Activated naive CD8-positive, alpha-beta T cell treated with anti-CD3 and anti-CD28 coated beads, Interleukin-2, amount 50 U/mL, for 24 hours (primary cell): Measurements from ENCODE around the gene ATXN10.

ENCODE experiments used
- ATAC-seq: fragments of 150-1000 bp; cut with Tn5 transposase; one replicate; pipeline ENCODE4 v1.10.0; 2021
- DNase-seq: peaks from one replicate; pipeline ENCODE4 v3.0.0; 2021
- H3K27ac Mint-ChIP-seq: one replicate; pipeline ENCODE4 v1.8.0; 2021; ENCODE audit warnings: mild to moderate bottlenecking, mixed read lengths
- H3K27me3 Mint-ChIP-seq: one replicate; pipeline ENCODE4 v1.8.0; 2021; ENCODE audit warnings: mixed read lengths
- H3K36me3 Mint-ChIP-seq: one replicate; pipeline ENCODE4 v1.8.0; 2021; ENCODE audit warnings: low read depth, mixed read lengths
- H3K4me1 Mint-ChIP-seq: one replicate; pipeline ENCODE4 v1.8.0; 2021; ENCODE audit warnings: mixed read lengths
- H3K4me3 Mint-ChIP-seq: one replicate; pipeline ENCODE4 v1.8.0; 2021; ENCODE audit warnings: mild to moderate bottlenecking, moderate library complexity, mixed read lengths
- H3K9me3 Mint-ChIP-seq: one replicate; pipeline ENCODE4 v1.8.0; 2021; ENCODE audit warnings: mixed read lengths

ATXN10 gene

DNA sequence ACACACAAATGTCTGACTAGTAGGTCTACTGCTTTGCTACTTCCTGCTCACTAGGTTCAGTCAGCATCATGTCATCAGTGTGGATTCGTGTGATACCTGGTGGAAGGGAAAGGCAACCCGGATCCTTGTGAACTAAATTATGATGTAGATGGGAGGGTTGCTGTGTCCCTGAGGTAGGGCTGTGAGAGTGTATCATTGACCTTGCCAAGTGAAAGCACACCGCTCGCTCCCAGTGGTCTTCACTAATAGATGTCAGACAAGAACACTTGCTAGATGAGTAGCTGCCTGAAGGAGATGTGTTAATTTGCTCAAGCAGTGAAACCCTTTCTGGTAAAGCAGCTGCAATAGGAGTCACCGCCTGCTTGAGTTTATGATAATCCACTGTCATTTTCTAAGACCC lies 185.9 kb downstream of the ATXN10 start:
- no peak overlapping the region for H3K4me3 Mint-ChIP-seq
- H3K4me1 Mint-ChIP-seq = no peaks in the 10 kb centered on the region
- no peaks in the 10 kb centered on the region for H3K27me3 Mint-ChIP-seq
- DNase-seq (no peak), ATAC-seq (no peak)
- H3K27ac Mint-ChIP-seq = no peak overlapping the region
- H3K9me3 Mint-ChIP-seq = peaks cover 6% of the 10 kb centered on the region
- H3K36me3 Mint-ChIP-seq = peaks cover 6% of the 10 kb centered on the region

DNA sequence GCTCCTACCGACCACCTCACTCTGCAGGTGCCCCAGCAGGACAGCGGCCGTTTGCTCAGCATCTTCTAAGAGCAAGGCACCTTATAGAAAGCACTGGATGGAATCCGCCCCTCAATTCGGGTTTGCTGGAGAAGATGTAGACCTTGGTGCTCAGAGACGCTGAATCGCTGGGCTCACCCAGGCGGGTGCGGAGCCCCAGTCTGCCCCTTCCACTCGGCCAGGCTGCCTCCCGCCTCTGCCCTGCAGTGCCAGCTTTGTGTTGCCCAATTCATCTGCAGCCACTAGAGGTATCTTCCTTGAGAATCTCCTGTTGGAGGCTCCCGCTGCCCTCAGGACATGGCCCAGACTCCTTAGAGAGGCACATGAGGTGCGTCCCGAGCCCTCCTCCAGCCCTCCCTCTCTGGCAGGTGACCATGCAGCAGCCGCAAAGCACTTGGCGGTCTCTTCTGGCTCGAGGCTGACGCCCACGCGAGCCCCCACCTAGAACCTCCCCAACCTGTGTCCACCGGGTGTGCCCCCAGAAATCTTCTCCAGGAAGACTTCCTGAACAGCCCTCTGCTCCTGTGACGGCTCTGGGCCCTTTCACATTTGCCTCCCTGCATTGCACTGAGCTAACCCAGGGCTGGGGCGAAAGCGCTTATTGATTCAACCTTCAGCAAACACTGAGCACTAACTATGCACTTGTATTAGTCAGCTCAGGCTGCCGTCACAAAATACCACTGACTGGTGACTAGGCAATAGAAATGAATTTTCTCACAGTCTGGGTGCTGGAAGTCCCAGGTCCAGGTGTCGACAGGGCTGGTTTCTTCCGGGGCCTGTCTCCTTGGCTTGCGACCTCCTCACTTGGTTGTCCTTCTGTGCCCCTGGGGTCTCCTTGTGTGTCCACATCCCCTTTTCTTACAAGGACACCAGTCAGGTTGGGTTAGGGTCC lies 187.9 kb downstream of the ATXN10 start:
- ATAC-seq = no peak
- Mint-ChIP-seq H3K27me3 (peaks cover 10% of the 10 kb centered on the region), H3K9me3 (no peaks in the 10 kb centered on the region), H3K4me3 (no peak overlapping the region), H3K4me1 (peaks cover 9% of the 10 kb centered on the region), H3K36me3 (peaks cover 2% of the 10 kb centered on the region), H3K27ac (no peak overlapping the region)
- DNase-seq = no peak

DNA sequence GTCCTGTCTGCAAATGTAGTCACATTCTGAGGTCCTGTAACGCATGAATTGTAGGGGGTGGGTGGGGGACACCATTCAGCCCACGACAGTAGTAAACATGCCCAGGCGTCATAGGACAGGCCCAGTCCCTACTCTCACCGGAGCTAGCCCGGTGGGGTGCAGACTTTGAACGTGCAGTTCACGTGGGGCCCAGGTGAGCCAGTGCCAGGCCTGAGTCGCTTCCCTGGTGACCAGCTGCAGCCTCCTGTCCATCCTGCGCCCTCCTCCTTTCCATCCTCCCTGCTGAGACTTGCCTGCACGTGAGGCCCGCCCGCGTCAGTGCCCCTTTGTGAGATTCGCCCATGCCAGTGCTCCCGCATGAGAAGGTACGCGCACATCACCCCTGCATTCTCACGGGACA lies 188.6 kb downstream of the ATXN10 start:
- DNase-seq (no peak), ATAC-seq (no peak)
- Mint-ChIP-seq H3K9me3 (no peaks in the 10 kb centered on the region), H3K27ac (no peak overlapping the region), H3K4me3 (no peak overlapping the region), H3K27me3 (peaks cover 17% of the 10 kb centered on the region), H3K4me1 (peaks cover 16% of the 10 kb centered on the region), H3K36me3 (peaks cover 2% of the 10 kb centered on the region)

DNA sequence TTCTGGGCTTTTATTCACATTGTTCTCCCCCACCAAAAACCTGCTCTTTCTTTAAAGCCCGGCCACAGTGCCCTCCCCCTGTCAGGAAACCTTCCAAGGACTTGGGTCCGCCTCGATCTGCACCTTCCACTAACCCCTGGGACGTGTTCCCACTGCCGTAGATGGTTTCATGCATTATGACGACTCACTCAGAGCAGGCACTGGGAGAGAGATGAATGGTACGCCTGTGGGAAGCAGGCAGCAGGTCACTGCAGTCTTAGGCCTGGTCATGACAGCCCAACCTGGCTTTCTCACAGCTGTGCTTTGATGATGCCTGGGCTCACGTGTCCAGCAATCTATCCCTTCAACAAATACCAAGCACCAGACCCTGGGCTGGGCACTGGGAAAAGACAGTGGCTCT lies 189.6 kb downstream of the ATXN10 start:
- ATAC-seq (no peak), DNase-seq (no peak)
- no peak overlapping the region for H3K27ac Mint-ChIP-seq
- H3K4me1 Mint-ChIP-seq = peaks cover 16% of the 10 kb centered on the region
- no peak overlapping the region for H3K4me3 Mint-ChIP-seq
- peaks cover 26% of the 10 kb centered on the region for H3K27me3 Mint-ChIP-seq
- H3K9me3 Mint-ChIP-seq = no peaks in the 10 kb centered on the region
- H3K36me3 Mint-ChIP-seq = peaks cover under 1% of the 10 kb centered on the region

DNA sequence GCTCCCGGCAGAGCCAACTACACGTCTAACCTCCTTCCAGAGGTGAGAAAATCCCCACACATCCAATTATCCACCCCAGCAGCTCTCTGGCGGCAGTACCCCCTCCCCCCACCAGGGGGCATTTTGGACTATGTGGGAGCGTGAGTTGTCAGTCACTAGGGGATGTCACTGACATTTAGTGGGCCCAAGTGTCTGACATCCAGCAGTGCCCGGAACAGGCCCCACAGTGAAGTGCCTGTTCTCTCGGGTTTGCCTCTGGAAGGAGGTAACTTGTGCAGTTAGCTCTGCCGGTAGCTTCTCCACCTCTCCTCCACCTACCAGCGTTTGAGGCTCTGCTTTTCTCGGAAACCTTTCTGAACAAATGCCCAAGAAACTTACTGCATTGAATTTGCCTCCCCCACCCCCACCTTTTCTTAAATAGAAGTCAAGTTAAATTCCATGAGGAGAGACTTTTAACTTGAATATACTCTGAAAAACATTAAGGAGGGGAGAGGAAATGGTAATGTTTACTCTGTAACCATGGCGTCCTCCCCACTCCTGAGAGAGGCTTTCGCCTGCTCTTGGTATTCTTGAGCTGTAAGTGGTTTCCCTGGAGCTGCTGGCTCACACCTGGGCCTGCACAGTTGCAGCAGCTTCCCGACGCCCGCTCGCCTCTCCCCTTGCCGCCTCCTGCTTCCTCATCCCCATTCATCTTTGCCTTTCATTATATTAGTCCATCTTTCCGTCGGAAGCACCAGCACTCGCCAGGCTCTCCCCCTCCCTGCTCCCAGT lies 192.5 kb downstream of the ATXN10 start:
- no peaks in the 10 kb centered on the region for H3K9me3 Mint-ChIP-seq
- no peak overlapping the region for H3K4me3 Mint-ChIP-seq
- H3K27me3 Mint-ChIP-seq = peaks cover 42% of the 10 kb centered on the region
- ATAC-seq = peak; percentile 69
- DNase-seq = peak; percentile 86
- H3K36me3 Mint-ChIP-seq = no peaks in the 10 kb centered on the region
- peaks cover 16% of the 10 kb centered on the region for H3K4me1 Mint-ChIP-seq
- H3K27ac Mint-ChIP-seq = no peak overlapping the region

DNA sequence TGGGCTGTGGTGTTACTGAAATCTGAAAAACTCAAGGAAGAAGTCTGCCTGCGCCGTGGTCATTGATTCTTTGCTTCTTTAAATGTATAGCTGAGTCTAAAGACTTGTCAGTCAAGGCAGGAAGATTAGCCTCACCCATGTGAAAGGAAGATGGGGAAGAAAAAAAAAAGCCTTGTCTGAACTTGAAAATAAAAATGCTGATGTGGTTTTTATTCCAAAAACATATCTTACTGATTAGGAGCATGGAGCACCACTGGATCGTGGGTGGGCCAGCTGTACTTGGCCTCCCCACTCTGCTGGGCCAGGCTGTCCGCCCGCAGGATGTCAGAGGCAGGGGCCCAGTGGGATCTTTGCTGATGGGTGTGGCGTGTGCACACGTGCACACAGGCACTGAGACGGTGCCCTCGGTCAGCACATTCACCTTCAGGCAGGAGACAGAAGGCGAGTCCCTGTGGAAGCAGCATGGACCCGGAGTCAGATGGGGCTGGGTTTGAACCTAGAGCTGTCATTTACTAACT lies 193.4 kb downstream of the ATXN10 start:
- Mint-ChIP-seq H3K27me3 (peaks cover 42% of the 10 kb centered on the region), H3K36me3 (no peaks in the 10 kb centered on the region), H3K9me3 (no peaks in the 10 kb centered on the region), H3K27ac (no peak overlapping the region), H3K4me3 (no peak overlapping the region), H3K4me1 (peaks cover 16% of the 10 kb centered on the region)
- ATAC-seq = no peak
- DNase-seq = no peak

DNA sequence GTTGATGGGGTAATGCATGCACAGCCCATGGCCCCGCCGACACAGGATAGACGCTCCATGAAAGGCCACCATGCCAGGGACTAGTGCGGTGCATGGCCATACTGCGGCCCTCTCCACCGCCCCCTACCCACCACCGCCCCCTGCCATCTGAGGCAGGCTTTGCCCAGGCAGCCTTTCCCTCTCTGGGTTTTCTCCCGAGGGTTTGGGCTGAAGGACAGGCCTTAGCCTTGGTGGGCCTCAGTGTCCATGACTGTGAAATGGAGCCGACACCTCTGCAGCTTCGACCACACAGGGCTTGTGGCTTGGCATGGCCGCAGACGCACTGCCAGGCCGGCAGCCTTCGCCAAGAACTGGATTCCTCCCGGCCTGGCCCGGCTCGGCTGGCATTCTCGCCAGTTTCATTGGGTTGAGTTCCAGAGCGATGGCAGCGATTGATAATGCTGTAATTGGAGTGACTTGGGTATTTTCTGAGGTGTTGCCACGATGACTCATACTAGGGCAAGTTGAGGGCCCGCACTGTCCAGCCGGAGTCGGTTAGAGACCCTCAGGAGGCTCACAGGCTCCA lies 194.0 kb downstream of the ATXN10 start:
- H3K4me1 Mint-ChIP-seq = peaks cover 16% of the 10 kb centered on the region
- DNase-seq (no peak), ATAC-seq (no peak)
- H3K4me3 Mint-ChIP-seq = no peak overlapping the region
- H3K27ac Mint-ChIP-seq = no peak overlapping the region
- H3K36me3 Mint-ChIP-seq = peaks cover 1% of the 10 kb centered on the region
- peaks cover 42% of the 10 kb centered on the region for H3K27me3 Mint-ChIP-seq
- H3K9me3 Mint-ChIP-seq = no peaks in the 10 kb centered on the region

DNA sequence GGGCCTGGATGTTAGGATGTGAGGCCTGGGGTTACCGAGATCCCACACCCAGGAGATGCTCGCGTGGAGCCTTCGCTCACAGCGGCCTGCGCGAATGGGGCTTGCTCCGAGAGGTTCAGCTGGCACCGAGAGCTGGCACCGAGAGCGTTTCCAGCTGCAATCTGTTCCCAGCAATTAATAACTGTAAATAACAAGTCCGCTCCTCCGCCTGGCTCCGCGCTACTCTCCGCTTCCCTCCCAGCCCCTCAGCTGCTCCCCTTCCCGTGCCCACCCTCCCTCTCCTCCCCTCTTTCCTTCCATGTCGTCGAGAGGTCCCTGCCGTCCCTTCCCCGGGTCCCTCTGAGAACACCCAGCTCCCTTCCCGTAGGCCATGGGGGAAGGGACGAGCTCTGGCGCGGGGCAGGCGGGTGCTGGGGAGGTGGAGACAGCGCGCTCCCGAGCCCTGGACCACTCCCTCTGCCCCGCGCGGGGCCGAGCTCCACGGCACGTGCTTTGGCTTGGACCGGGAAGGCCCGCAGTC lies 194.6 kb downstream of the ATXN10 start:
- ATAC-seq (no peak), DNase-seq (no peak)
- H3K4me1 Mint-ChIP-seq = peaks cover 16% of the 10 kb centered on the region
- H3K9me3 Mint-ChIP-seq = no peaks in the 10 kb centered on the region
- H3K4me3 Mint-ChIP-seq = no peak overlapping the region
- H3K27me3 Mint-ChIP-seq = peaks cover 42% of the 10 kb centered on the region
- H3K27ac Mint-ChIP-seq = no peak overlapping the region
- H3K36me3 Mint-ChIP-seq = peaks cover 2% of the 10 kb centered on the region

DNA sequence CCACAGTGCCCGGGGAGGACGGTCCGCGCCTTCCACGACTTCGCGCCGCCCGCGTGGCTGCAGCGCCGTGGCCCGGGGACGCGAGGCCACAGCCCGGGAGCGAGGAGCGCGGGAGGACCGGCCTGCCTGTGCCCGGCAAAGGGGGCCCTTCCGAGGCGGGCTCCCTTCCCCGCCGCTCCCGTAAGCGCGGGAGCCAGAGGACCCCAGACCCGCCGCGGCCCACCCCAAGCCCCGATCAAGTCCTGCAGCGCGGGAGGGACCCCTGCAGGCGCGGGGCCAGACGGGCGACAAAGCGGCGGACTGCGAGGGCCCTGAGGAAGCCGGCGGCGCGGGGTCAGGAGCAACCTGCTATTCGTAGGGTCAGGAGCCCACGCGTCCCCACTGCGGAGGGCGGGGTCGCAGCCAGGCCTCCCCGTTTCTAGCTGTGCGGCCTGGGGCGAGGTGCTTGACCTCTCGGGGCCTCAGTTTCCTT lies 195.0 kb downstream of the ATXN10 start:
- ATAC-seq = no peak

DNA sequence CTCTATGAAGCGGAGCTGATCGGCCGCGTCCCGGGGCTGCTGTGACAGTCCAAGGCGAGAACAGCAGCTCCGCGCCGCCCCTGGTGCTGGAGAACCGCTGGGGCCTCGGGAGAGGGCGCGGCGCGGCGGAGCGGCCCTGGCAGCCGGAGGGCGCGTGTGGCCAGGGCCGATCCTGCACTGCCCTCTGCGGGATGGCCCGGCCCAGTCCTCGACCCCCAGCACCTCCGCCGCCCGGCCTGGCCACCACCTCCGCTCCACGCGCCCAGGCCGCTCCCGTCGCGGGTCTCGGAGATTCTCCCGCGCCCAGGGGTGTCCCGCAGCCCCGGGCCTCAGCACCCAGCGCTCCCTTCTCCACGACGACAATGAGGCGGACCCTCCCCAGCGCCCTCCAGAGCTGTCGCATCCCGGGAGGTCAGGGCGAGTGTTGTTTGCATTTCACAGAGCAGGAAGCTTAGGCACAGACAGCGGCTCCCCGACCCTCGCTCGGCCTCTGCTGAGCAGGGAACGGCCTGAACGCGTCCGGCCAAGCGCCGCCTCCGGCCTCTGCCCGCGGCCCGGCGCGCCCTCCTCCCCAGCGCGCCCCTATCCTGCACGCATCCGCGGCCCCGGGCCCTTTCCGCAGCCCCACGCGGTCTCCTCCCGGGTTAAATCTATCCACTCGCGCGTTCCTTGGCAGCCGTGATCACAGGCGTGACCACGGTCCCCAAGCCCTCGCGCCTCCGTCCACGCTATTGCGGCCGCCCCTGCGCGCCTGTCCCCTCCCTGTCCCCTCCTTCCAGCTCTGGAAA lies 195.7 kb downstream of the ATXN10 start:
- Mint-ChIP-seq H3K27me3 (peaks cover 42% of the 10 kb centered on the region), H3K4me3 (no peak overlapping the region), H3K27ac (no peak overlapping the region), H3K36me3 (peaks cover 2% of the 10 kb centered on the region), H3K9me3 (peaks cover 2% of the 10 kb centered on the region), H3K4me1 (peaks cover 16% of the 10 kb centered on the region)
- DNase-seq = no peak
- ATAC-seq = no peak

More for the DNA sequence above, 195.0 kb downstream of the ATXN10 start:
- Mint-ChIP-seq H3K4me1 (peaks cover 16% of the 10 kb centered on the region), H3K36me3 (peaks cover 2% of the 10 kb centered on the region), H3K27me3 (peaks cover 42% of the 10 kb centered on the region), H3K27ac (no peak overlapping the region), H3K9me3 (no peaks in the 10 kb centered on the region), H3K4me3 (no peak overlapping the region)
- DNase-seq = no peak

DNA sequence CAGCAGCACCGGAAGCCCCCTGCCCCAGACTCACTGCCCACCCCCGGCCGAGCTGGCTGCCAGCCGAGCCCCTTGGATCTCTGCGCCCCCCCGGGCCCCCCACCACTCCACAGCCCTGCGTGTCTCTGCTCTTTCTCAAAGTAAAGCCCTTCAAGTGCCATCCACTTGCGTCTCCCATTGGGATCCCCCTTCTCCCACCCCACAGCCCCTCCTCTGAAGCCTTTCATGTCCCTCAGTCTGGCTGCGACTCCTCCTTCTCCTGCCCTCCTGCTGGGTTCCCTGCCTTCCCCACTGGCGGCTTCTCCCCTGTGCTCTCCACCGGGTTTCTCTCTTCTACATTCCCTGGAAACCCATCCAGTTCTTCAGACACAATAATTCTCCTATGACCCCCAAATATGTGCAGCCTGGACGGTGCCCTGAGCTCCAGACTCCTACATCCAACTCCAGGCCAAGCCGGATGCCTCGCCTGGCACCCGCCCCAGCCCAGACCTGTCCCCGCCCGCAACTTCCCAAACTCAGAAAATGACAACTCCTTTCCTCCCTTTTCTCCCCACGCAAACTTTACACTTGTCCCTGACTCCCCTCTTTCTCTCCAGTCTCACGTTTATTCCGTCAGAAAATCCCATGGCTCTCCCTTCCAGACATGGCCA lies 196.4 kb downstream of the ATXN10 start:
- H3K27ac Mint-ChIP-seq = no peak overlapping the region
- peaks cover 2% of the 10 kb centered on the region for H3K36me3 Mint-ChIP-seq
- no peak overlapping the region for H3K4me3 Mint-ChIP-seq
- DNase-seq = no peak
- H3K27me3 Mint-ChIP-seq = peaks cover 42% of the 10 kb centered on the region
- ATAC-seq = no peak
- peaks cover 9% of the 10 kb centered on the region for H3K9me3 Mint-ChIP-seq
- peaks cover 16% of the 10 kb centered on the region for H3K4me1 Mint-ChIP-seq

DNA sequence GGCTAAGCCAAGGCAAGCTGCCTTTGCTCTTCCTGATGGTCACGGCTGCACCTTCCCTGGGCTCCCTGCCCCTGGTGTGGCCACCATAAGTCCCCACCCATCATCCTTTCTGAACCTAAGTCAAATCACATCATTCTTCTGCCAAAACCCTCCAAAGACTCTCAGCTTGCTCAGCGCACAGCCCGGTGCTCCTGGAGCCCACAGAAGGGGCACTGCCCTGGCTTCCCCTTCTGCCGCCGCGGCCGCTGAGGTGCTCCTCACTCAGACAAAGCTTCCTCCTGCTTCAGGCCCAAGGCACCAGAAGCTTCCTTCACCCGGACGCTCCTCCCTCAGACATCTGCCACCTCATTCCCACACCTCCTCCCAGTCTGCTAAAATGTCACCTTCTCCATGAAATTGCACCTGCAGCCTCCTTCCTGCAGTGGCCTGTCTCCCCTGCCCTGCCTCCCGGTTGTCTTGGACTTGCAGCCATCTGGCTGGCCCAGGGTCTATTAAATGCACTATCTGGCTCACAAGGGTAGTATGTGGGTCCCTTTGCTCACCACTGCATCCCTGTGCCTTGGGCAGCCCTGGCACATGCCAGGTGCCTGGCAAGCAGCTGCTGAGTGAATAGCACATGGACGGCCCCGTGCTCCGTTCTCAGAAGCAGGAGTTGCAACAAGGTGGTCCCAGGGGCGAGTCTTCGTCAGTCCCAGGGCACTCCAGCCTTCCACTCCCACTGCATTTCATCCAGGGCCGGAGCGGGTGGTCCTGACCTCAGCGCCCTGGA lies 197.1 kb downstream of the ATXN10 start:
- Mint-ChIP-seq H3K27ac (no peak overlapping the region), H3K4me3 (no peak overlapping the region), H3K9me3 (peaks cover 13% of the 10 kb centered on the region), H3K36me3 (peaks cover 2% of the 10 kb centered on the region), H3K4me1 (peaks cover 13% of the 10 kb centered on the region), H3K27me3 (peaks cover 40% of the 10 kb centered on the region)
- DNase-seq = no peak
- ATAC-seq = no peak

DNA sequence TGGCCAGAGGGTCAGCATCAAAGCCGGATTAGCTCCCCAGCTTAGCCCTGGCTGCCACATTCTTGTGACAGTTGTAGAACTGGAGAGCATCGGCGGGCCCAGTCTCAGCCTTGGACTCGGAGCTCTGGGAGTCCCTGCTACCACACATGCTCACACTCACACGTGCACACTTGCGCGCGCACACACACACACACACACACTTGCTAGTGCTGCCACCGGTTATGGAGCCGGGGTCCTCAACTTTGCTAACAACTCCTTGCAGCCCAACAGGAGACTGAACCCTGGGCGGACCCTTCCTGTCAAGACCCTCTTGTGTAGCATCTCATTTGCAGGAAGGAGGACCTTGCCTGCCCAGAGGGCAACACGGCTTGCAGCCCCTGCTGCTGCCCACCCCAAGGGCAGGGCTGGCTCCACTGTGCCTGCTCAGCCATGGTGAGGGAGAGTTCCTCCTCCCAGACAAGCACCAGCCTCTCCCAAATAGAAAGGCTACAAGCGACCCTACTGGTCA lies 197.8 kb downstream of the ATXN10 start:
- Mint-ChIP-seq H3K27me3 (peaks cover 38% of the 10 kb centered on the region), H3K9me3 (peaks cover 13% of the 10 kb centered on the region), H3K36me3 (peaks cover 2% of the 10 kb centered on the region), H3K4me3 (no peak overlapping the region), H3K4me1 (peaks cover 8% of the 10 kb centered on the region), H3K27ac (no peak overlapping the region)
- DNase-seq (no peak), ATAC-seq (no peak)
